Adrenal gland (tissue), 12 donors: ENCODE measurements around the gene STEAP1B. TPM values are rescaled to one million over a fixed set of nuclear protein-coding genes. Genes with fewer than 3 reads are reported as not detected.
"Not testable (repeated sequence)": the region's sequence is repeated elsewhere in the genome, so short reads cannot be mapped to it uniquely, and the experiment has no call there.

Experiments used
- DNase-seq, 7 donors: peaks; one replicate each; pipeline ENCODE4 v3.0.0-alpha.2; 2019 to 2020
- H3K27ac ChIP-seq, 5 donors: fragments of 200-600 bp; sonication (generic) in 4 of 5; 1 replicate in 3 of 5; 2 replicates in 2 of 5; pipeline versions ENCODE4 v1.5.1 to v1.8.0; 2016 to 2020; ENCODE audit warnings: mild to moderate bottlenecking in 1 of 5
- H3K27me3 ChIP-seq: fragments of 200-600 bp; 2 replicates; pipeline ENCODE4 v1.8.0; 2021
- H3K36me3 ChIP-seq, 2 donors: fragments of 200-600 bp; replicated peaks in 1 of 2; 1 replicate in 1 of 2; 2 replicates in 1 of 2; pipeline versions ENCODE4 v1.5.1 to v1.8.0; 2018 to 2022
- H3K4me1 ChIP-seq, 2 donors: fragments of 200-600 bp; replicated peaks in 1 of 2; 1 replicate in 1 of 2; 2 replicates in 1 of 2; pipeline versions ENCODE4 v1.5.1 to v1.8.0; 2018 to 2021
- H3K4me3 ChIP-seq, 4 donors: fragments of 200-600 bp; sonication (generic) in 3 of 4; one replicate each; pipeline ENCODE4 v1.5.1; 2016 to 2018
- H3K9me3 ChIP-seq, 3 donors: fragments of 200-600 bp; sonication (generic) in 1 of 3; replicated peaks in 1 of 3; 1 replicate in 2 of 3; 2 replicates in 1 of 3; pipeline versions ENCODE4 v1.5.1 to v1.8.0; 2016 to 2021
- CTCF ChIP-seq, 6 experiments: fragments of 450-650 bp in 4 of 6; fragments of 200-600 bp in 2 of 6; sonication (generic) in 1 of 6; IDR thresholded peaks; 1 replicate in 5 of 6; 2 replicates in 1 of 6; pipeline versions ENCODE4 v1.5.1 to v1.8.0; 2016 to 2021; ENCODE audit warnings: antibody characterized with exemption in 6 of 6, mild to moderate bottlenecking in 2 of 6, moderate library complexity in 1 of 6
- POLR2A ChIP-seq, 2 donors: fragments of 450-650 bp; IDR thresholded peaks; one replicate each; pipeline ENCODE4 v1.6.1; 2017; ENCODE audit warnings: antibody characterized with exemption in 2 of 2, mild to moderate bottlenecking in 2 of 2, moderate library complexity in 1 of 2
- WGBS, 4 donors: extraction: QIAGEN DNeasy Blood & Tissue Kit in 2 of 4; methylation state at CpG; one replicate each; pipeline versions ENCODE4 v1.1.5 to v1.1.7; 2013 to 2017; 5-methylcytosine and 5-hydroxymethylcytosine counted together
- intact Hi-C, 2 donors: fragments of 100-400 bp; cut with DNase I; formaldehyde crosslinking; loops; one replicate each; pipeline versions ENCODE4 v1.14.1 to v1.15.0; 2022 to 2023
- polyA plus RNA-seq, 3 donors: library from polyadenylated mRNA; stranded (reverse); fragments of 200-250 nt in 2 of 3; fragments of 350-450 nt in 1 of 3; fragmentation: Illumina TruSeq in 1 of 3; extraction: RNeasy Lipid Tissue Mini Kit (QIAGEN cat#74804) in 1 of 3; gene quantifications; one replicate each; pipeline ENCODE4 v1.2.3, GENCODE V29; 2013 to 2014
- total RNA-seq, 9 donors: library from RNA; depleted of rRNA in 4 of 9; stranded (reverse); fragments of >200 nt in 4 of 9; fragments of 120-200 nt in 1 of 9; fragmentation: NEBNext Ultra II Directional in 1 of 9; extraction: Animal tissue kit (Norgen Biotek cat#: 25700) in 1 of 9; gene quantifications; one replicate each; pipeline versions ENCODE4 v1.1.0 to v1.2.4, GENCODE V29; 2013 to 2023
- donor health status: healthy with polysubstance abuse.
- donor health status: Bipolar disorder and iron deficiency.
- donor health status: DM: yes; HTN: yes; CAD: no.
- donor health status: DM: no; HTN: no; CAD: no.
- donor health status: DM: no; HTN: no; CAD: no.
- donor health status: DM: yes; HTN: yes; CAD: no.

Gene STEAP1B
- total and polyA plus RNA-seq, 12 donors = 0.20 to 2.1 (median 0.79) TPM; not detected in 2

GRCh38 chr7:22441157-22441556, 58.8 kb downstream of the STEAP1B start:
- no peaks in the 10 kb centered on the region for H3K9me3 ChIP-seq
- H3K36me3 ChIP-seq = no peaks in the 10 kb centered on the region
- 93 to 97% (median 95%) methylated on average over 3 of the region's 3 CpGs for WGBS, 4 donors
- no peaks in the 10 kb centered on the region for H3K4me1 ChIP-seq
- H3K4me3 ChIP-seq = no peak overlapping the region
- H3K27me3 ChIP-seq = no peaks in the 10 kb centered on the region
- no peak overlapping the region for H3K27ac ChIP-seq
- DNase-seq = no peak
- intact Hi-C loops = no loop called here
- no peak for TF ChIP-seq POLR2A (IDR thresholded peaks at IDR 0.05)
- no peak for TF ChIP-seq CTCF (IDR thresholded peaks at IDR 0.05)

- no peaks in the 10 kb centered on the region for H3K9me3 ChIP-seq
- no peaks in the 10 kb centered on the region for H3K36me3 ChIP-seq
- H3K4me3 ChIP-seq = no peak overlapping the region
- TF ChIP-seq CTCF (IDR thresholded peaks at IDR 0.05) (no peak), POLR2A (IDR thresholded peaks at IDR 0.05) (no peak)
- intact Hi-C loops = no loop called here
- H3K27me3 ChIP-seq = no peaks in the 10 kb centered on the region
- WGBS, 4 donors = 74 to 91% (median 78%) methylated on average over 3 of the region's 3 CpGs
- H3K4me1 ChIP-seq = no peaks in the 10 kb centered on the region
- DNase-seq = no peak
- H3K27ac ChIP-seq = no peak overlapping the region
These were observed 61.0 kb downstream of the STEAP1B start for GRCh38 chr7:22438994-22439393.

- intact Hi-C loops, H3K9me3 ChIP-seq, H3K36me3 ChIP-seq, H3K4me1 ChIP-seq, H3K4me3 ChIP-seq, H3K27me3 ChIP-seq, H3K27ac ChIP-seq, DNase-seq: not testable (repeated sequence)
- 84 to 90% (median 87%) methylated on average over 4 of the region's 4 CpGs for WGBS, 4 donors
These were observed 63.4 kb downstream of the STEAP1B start for GRCh38 chr7:22436552-22436951.

- Histone ChIP-seq H3K4me3 (no peak overlapping the region), H3K27me3 (no peaks in the 10 kb centered on the region), H3K9me3 (no peaks in the 10 kb centered on the region), H3K27ac (no peak overlapping the region), H3K4me1 (peaks cover 0 to 4% of the 10 kb centered on the region in 2 donors), H3K36me3 (no peaks in the 10 kb centered on the region)
- TF ChIP-seq CTCF (IDR thresholded peaks at IDR 0.05) (no peak), POLR2A (IDR thresholded peaks at IDR 0.05) (no peak)
- 91 to 96% (median 95%) methylated on average over 8 of the region's 8 CpGs for WGBS, 4 donors
- no peak for DNase-seq
- intact Hi-C loops = no loop called here
These were observed 64.3 kb downstream of the STEAP1B start for GRCh38 chr7:22435720-22436119.

GRCh38 chr7:22435105-22435504, 64.9 kb downstream of the STEAP1B start:
- Histone ChIP-seq H3K27ac (no peak overlapping the region), H3K9me3 (no peaks in the 10 kb centered on the region), H3K4me1 (peaks cover 0 to 4% of the 10 kb centered on the region in 2 donors), H3K36me3 (no peaks in the 10 kb centered on the region), H3K27me3 (no peaks in the 10 kb centered on the region), H3K4me3 (no peak overlapping the region)
- 66 to 70% (median 70%) methylated on average over 4 of the region's 4 CpGs for WGBS, 4 donors
- intact Hi-C loops = no loop called here
- TF ChIP-seq CTCF (IDR thresholded peaks at IDR 0.05) (no peak), POLR2A (IDR thresholded peaks at IDR 0.05) (no peak)
- DNase-seq = no peak
